ENCODE data around the gene NXT1. TPM values are rescaled to one million over a fixed set of nuclear protein-coding genes. Genes with fewer than 3 reads are reported as not detected.
A peak's percentile ranks its signal among the peaks of the same experiment; 100 is the strongest.

Gene NXT1
- total and polyA plus RNA-seq, 2 of the 4 experiments (the other 2 are of a cell fraction): 23.6 to 25.5 TPM

- Histone ChIP-seq H2BK5ac (ENCODE audit: low read depth, low read length, poor library complexity, severe bottlenecking) (peak overlapping the region; percentile 87), H3K9me3 (ENCODE audit: control insufficient read depth, insufficient read depth, low read length) (no peaks in the 10 kb centered on the region), H2AK5ac (ENCODE audit: low read depth, low read length) (peak overlapping the region; percentile 77), H3K4me1 (ENCODE audit: control insufficient read depth, insufficient read depth, low read length) (peaks cover 11% of the 10 kb centered on the region), H3K23ac (ENCODE audit: low read depth, low read length) (peak overlapping the region; percentile 99), H2AFZ (replicated peaks; ENCODE audit: low read length, poor library complexity) (peak overlapping the region; percentile 93), H3K14ac (replicated peaks; ENCODE audit: low read depth, low read length) (peak overlapping the region; percentile 99), H4K8ac (ENCODE audit: low read depth in 2 of 2, low read length in 2 of 2) (peak overlapping the region; percentile 91 to 99), H3K79me1 (ENCODE audit: low read depth in 1 of 2, low read length in 2 of 2) (peaks cover 15 to 47% of the 10 kb centered on the region in 2 experiments; a peak in 3 of 4 replicates), H3K4me3 (ENCODE audit: insufficient read depth, low read depth, low read length) (peak overlapping the region; percentile 63), H4K5ac (ENCODE audit: low read depth, low read length) (peak overlapping the region; percentile 56), H4K20me1 (ENCODE audit: insufficient read depth, low read length) (peaks cover 27% of the 10 kb centered on the region), H3K4me2 (ENCODE audit: low read depth, low read length) (peak overlapping the region; percentile 65), H3K9me1 (ENCODE audit: insufficient read depth, low read length) (peaks cover 9% of the 10 kb centered on the region), H2BK20ac (ENCODE audit: low read depth, low read length) (peak overlapping the region; percentile 60; the same call in 1 of the 2 replicates), H3K56ac (ENCODE audit: extremely low read depth, insufficient read depth, low read length) (peak overlapping the region; percentile 86), H3K27ac (ENCODE audit: insufficient read depth, low read length) (peak overlapping the region; percentile 83), H4K91ac (ENCODE audit: insufficient read depth, low read depth, low read length) (peak overlapping the region; percentile 82), H2AK9ac (replicated peaks; ENCODE audit: low read depth, low read length, poor library complexity) (peak overlapping the region; percentile 71), H3K4ac (ENCODE audit: low read depth, low read length) (peak overlapping the region; percentile 91), H3K9ac (ENCODE audit: low read depth, low read length) (peak overlapping the region; percentile 78), H2BK15ac (ENCODE audit: low read depth, low read length) (peak overlapping the region; percentile 66; the same call in 1 of the 3 replicates), H3K18ac (ENCODE audit: low read depth, low read length) (peak overlapping the region; percentile 8), H3K36me3 (ENCODE audit: control insufficient read depth, insufficient read depth, low read length) (peaks cover 17% of the 10 kb centered on the region), H3K27me3 (ENCODE audit: control insufficient read depth, insufficient read depth, low read length) (no peaks in the 10 kb centered on the region), H2BK120ac (ENCODE audit: low read depth, low read length) (peak overlapping the region; percentile 74)
- BruUV-seq (replicated peaks): no TSS peak
- in situ Hi-C loops (cut with MboI; ENCODE audit: low sequenced_read_pairs): no loop called here
- DNase-seq (peak; percentile 24), ATAC-seq (ENCODE audit: low read depth) (no peak)
- dilution Hi-C loops (cut with HindIII; ENCODE audit: low sequenced_read_pairs, unreplicated experiment): no loop called here
- 18% methylated on average over 3 of the region's 8 CpGs; no CpG with 5 or more reads in 1 of the 2 experiments for WGBS, 2 experiments (ENCODE audit: extremely low coverage in 2 of 2, insufficient read length in 1 of 2)
- POLR2A ChIA-PET (ENCODE audit: unreplicated experiment): interaction anchor here (1.0 kb wide), 1 partner anchor 11 kb away, joined by 4 read pairs; the partner anchor contains the start of gene NXT1
- CTCF ChIA-PET: no interaction called here
- TF ChIP-seq MAFK (IDR thresholded peaks at IDR 0.05; ENCODE audit: low read depth, low read length) (peak; percentile 85), RAD21 (IDR thresholded peaks at IDR 0.05; ENCODE audit: low read length) (no peak), CEBPB (IDR thresholded peaks at IDR 0.05; ENCODE audit: low read depth, low read length) (peak; percentile 85), CTCF (conservative IDR thresholded peaks at IDR 0.05; ENCODE audit: low read depth, low read length) (no peak), POLR2A (IDR thresholded peaks at IDR 0.05; ENCODE audit: low read depth, low read length) (peak; percentile 5; the same call in 1 of the 2 replicates)
- intact Hi-C loops (cut with micrococcal nuclease): loop anchor here (1.0 to 5.0 kb wide), 2 partner anchors 60 to 276 kb away; partner anchors contain the start of genes CST3 and NAPB
Measured at GRCh38 chr20:23361119-23361475, 10.5 kb downstream of the NXT1 start.

All from IMR-90 (cell line).